HCT116 (cell line): ENCODE data around the gene GET3.

Source experiments
- FOSL1 ChIP-seq: IDR thresholded peaks from 2 replicates; pipeline ENCODE4 v1.6.1; 2012; ENCODE audit warnings: low read depth
- POLR2A ChIP-seq: IDR thresholded peaks from 2 replicates; pipeline ENCODE4 v1.7.0; 2011; ENCODE audit warnings: borderline replicate concordance; ENCODE audit not compliant: insufficient read depth, insufficient read length; ENCODE audit errors: extremely low read depth
- POLR2AphosphoS5 ChIP-seq: IDR thresholded peaks from 2 replicates; pipeline ENCODE4 v1.6.1; 2011; ENCODE audit warnings: mild to moderate bottlenecking, low read depth, low read length, moderate library complexity
- SRF ChIP-seq: IDR thresholded peaks from 2 replicates; pipeline ENCODE4 v1.6.1; 2012; ENCODE audit warnings: low read depth
- YY1 ChIP-seq: IDR thresholded peaks from 2 replicates; pipeline ENCODE4 v1.6.1; 2011; ENCODE audit warnings: low read length, low read depth, moderate library complexity, mild to moderate bottlenecking; ENCODE audit not compliant: insufficient replicate concordance; ENCODE audit errors: extremely low read depth
- TF ChIP-seq, protein P1 (sequence below), 3 experiments: fragments of 200-600 bp in 1 of 3; sonication (generic) in 1 of 3; IDR thresholded peaks in 2 of 3; conservative IDR thresholded peaks in 1 of 3; 2 replicates each; pipeline ENCODE4 v1.5.1; 2012 to 2017; ENCODE audit warnings: low read depth in 2 of 3, low read length in 2 of 3, antibody characterized with exemption in 1 of 3, borderline replicate concordance in 1 of 3, control low read depth in 1 of 3, mild to moderate bottlenecking in 1 of 3, mixed read lengths in 1 of 3, mixed run types in 1 of 3, moderate library complexity in 1 of 3; ENCODE audit not compliant: insufficient read depth in 1 of 3

DNA sequence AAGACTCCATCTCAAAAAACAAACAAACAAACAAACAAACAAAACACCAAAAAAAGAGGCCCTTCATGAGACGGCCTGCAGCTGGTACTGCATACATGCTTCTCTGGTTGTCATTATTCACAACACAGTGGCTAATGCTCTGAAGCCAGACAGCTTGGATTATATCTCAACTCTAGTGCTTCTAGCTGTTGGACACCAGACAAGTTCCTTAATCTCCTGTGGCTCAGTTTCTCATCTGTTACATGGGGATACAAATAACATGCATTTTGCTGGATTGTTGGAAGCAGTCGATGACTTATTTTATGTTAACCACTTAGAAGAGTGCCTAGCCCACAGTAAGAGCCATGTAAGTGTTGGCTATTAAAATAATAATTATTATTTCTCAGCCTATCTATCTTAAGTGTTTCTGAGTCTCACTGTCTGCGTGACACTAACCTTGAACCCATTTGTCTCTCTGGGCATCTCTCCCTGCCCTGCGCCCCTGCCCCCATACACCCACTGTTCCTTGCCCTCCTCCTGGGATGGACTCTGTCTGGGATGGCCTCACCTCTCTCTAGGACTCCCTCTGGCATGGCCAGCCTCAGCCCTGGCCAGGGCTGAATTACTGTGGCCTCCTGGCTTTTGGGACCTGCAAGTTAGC, 50.9 kb downstream of the GET3 start:
- no peak for TF ChIP-seq POLR2A
- TF ChIP-seq FOSL1 = no peak
- TF ChIP-seq, protein P1, sequence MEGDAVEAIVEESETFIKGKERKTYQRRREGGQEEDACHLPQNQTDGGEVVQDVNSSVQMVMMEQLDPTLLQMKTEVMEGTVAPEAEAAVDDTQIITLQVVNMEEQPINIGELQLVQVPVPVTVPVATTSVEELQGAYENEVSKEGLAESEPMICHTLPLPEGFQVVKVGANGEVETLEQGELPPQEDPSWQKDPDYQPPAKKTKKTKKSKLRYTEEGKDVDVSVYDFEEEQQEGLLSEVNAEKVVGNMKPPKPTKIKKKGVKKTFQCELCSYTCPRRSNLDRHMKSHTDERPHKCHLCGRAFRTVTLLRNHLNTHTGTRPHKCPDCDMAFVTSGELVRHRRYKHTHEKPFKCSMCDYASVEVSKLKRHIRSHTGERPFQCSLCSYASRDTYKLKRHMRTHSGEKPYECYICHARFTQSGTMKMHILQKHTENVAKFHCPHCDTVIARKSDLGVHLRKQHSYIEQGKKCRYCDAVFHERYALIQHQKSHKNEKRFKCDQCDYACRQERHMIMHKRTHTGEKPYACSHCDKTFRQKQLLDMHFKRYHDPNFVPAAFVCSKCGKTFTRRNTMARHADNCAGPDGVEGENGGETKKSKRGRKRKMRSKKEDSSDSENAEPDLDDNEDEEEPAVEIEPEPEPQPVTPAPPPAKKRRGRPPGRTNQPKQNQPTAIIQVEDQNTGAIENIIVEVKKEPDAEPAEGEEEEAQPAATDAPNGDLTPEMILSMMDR (IDR thresholded peaks at IDR 0.05 in 2 of 3, conservative IDR thresholded peaks at IDR 0.05 in 1 of 3; ENCODE audit: borderline replicate concordance in 1 of 3, insufficient read depth in 1 of 3, low read depth in 2 of 3, low read length in 2 of 3) = no peak
- TF ChIP-seq POLR2AphosphoS5 = no peak
- no peak for TF ChIP-seq YY1
- TF ChIP-seq SRF = no peak
